Kidney epithelial cell (primary cell): ENCODE measurements around the gene RIOK3. TPM values are rescaled to one million over a fixed set of nuclear protein-coding genes. Genes with fewer than 3 reads are reported as not detected.
"Not testable (repeated sequence)": the region's sequence is repeated elsewhere in the genome, so short reads cannot be mapped to it uniquely, and the experiment has no call there.

ENCODE experiments used
- DNase-seq: peaks from one replicate; pipeline ENCODE4 v3.0.0-alpha.2; 2010; ENCODE audit warnings: low read depth
- H3K27me3 ChIP-seq: 2 replicates; pipeline ENCODE4 v1.6.0; 2011; ENCODE audit warnings: low read length; ENCODE audit not compliant: control insufficient read depth, insufficient read depth
- H3K36me3 ChIP-seq: 2 replicates; pipeline ENCODE4 v1.5.1; 2011; ENCODE audit warnings: low read length; ENCODE audit not compliant: control insufficient read depth, insufficient read depth
- H3K4me3 ChIP-seq: 2 replicates; pipeline ENCODE4 v1.5.1; 2011; ENCODE audit warnings: low read depth, mild to moderate bottlenecking, control low read depth, low read length
- total RNA-seq: library from RNA; depleted of rRNA; stranded (reverse); fragments of >200 nt; gene quantifications from 2 replicates; pipeline ENCODE4 v1.2.3, GENCODE V29; 2015
- TF ChIP-seq, protein P1 (sequence below): IDR thresholded peaks from 2 replicates; pipeline ENCODE4 v1.5.1; 2011; ENCODE audit warnings: mild to moderate bottlenecking, moderate library complexity, low read length, control low read depth, inconsistent platforms; ENCODE audit not compliant: insufficient read depth, poor library complexity, severe bottlenecking

RIOK3 gene
- total RNA-seq, 1 donor from 2014 or later, result 79.8 TPM

DNA sequence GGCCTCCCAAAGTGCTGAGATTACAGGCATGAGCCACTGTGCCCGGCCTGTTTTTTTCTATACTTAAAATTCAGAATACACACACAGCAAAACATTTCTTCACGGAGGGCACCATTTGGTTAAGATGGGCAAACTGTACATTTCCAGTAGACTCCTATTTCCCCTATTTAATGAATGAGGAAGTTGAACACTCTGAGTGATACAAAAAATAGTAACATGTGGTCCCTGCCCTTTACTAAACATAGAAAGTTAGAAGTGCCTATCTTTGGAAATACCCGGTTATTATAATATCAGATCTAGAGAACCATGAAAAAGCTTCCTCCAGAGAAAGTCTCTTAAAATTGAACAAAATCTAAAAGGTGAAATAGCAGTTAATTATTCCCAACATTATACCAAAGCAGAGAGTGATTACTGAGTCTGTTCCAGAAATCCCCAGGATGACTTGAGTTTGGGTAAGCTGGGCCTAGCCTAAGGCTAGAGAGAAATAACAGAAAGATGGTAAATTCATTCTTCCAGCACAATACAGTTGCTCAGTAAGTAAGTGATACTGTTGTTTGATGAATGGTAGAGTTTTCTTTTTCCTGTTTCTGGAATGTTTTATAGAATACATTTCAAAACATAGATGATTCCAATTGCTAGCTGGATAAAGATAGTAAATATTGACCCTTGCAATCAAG, 26.9 kb downstream of the RIOK3 start:
- no peak for DNase-seq
- H3K27me3 ChIP-seq, result no peaks in the 10 kb centered on the region
- TF ChIP-seq, protein P1, sequence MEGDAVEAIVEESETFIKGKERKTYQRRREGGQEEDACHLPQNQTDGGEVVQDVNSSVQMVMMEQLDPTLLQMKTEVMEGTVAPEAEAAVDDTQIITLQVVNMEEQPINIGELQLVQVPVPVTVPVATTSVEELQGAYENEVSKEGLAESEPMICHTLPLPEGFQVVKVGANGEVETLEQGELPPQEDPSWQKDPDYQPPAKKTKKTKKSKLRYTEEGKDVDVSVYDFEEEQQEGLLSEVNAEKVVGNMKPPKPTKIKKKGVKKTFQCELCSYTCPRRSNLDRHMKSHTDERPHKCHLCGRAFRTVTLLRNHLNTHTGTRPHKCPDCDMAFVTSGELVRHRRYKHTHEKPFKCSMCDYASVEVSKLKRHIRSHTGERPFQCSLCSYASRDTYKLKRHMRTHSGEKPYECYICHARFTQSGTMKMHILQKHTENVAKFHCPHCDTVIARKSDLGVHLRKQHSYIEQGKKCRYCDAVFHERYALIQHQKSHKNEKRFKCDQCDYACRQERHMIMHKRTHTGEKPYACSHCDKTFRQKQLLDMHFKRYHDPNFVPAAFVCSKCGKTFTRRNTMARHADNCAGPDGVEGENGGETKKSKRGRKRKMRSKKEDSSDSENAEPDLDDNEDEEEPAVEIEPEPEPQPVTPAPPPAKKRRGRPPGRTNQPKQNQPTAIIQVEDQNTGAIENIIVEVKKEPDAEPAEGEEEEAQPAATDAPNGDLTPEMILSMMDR, result no peak
- H3K36me3 ChIP-seq, result no peaks in the 10 kb centered on the region
- no peak overlapping the region for H3K4me3 ChIP-seq

DNA sequence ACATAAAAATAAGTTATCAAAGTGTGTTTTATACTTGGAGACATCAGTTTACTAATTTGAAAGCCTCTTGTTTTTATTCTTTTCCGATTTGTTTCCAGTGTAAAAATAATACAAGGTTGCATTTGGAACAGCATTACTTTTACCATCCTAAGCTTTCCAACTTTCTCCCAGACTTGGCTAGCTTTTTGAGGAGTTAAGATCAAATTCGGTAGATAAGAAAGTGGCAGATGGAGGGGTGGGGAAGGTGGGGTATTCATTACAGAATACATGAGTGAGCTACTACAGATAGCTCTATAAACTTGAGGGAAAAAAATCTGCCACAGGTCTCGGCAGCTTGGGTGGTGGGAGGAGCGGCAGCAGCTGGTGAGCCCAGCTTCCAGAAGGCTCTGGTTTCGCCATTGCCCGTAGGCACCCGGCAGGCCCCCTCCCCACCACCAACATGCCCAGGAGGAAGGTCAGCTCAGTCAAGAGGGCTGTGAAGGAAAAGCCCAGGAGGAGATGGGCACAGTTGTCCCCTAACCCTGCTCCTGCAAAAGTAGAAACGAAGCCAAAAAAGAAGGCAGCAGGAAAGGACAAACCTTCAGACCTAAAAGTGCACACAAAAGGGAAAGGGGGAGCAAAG, 31.6 kb downstream of the RIOK3 start:
- no peak for DNase-seq
- no peaks in the 10 kb centered on the region for H3K27me3 ChIP-seq
- no peak overlapping the region for H3K4me3 ChIP-seq
- H3K36me3 ChIP-seq, result no peaks in the 10 kb centered on the region
- TF ChIP-seq, protein P1, result no peak

DNA sequence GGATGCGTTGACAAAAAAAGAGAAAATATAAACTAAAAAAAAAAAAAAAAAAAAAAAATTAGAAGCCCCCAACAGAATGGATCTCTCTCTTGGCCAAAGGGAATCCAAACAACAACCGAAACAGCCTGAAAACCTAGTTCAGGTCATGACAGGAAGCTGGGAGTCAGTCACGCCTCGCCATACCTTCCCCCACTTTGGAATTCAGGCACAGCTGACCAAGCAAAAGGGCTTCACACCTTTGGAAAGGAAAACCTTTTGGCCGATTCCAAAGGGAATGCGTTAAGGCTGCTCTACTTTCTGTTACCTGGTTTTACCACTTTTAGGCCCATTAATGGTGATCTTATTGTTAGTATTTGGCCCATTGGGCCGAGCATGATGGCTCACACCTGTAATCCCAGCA, 32.3 kb downstream of the RIOK3 start:
- H3K36me3 ChIP-seq, result no peaks in the 10 kb centered on the region
- H3K27me3 ChIP-seq, result no peaks in the 10 kb centered on the region
- H3K4me3 ChIP-seq, result no peak overlapping the region

DNA sequence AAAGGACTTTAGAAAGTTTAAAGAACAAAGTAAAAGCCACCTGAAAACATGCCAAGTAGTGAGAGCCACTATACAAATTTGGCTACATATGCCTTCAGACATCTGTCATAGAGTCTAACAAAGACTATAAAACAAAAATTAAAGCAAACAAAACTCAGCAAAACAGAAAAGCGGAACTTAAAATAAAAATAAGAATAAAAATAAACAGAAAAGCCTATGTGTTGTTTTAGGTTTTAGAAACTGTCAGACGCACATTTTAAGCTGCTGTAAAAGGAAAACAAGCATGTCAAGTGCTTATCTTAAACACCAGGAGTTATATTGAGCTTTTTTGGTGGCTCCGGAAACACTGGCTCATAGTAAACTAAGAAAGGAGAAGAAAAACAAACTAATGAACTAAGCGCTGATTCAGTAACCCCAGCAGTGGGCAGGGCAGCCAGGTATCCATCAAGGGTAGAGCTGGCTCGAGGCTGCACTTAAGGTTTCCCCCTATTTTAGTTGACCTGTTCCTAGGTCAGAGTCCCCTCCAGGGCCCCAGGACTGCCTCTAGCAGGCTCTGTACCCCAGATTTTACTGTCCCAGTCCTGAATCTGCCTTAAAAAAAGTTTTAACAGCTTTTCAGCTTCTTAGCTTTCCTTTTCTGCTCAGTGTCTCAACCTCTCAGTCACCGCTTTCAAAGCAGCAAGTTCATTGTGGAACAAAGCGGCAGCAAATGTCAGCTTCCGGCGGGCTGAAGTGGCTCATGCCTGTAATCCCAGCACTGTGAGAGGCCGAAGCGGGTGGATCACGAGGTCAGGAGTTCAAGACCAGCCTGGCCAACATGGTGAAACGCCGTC, 34.9 kb downstream of the RIOK3 start:
- no peaks in the 10 kb centered on the region for H3K36me3 ChIP-seq
- TF ChIP-seq, protein P1, result no peak
- H3K27me3 ChIP-seq, result no peaks in the 10 kb centered on the region
- H3K4me3 ChIP-seq, result no peak overlapping the region
- DNase-seq, result no peak

More for the DNA sequence above, 32.3 kb downstream of the RIOK3 start:
- no peak for DNase-seq
- TF ChIP-seq, protein P1, result no peak

DNA sequence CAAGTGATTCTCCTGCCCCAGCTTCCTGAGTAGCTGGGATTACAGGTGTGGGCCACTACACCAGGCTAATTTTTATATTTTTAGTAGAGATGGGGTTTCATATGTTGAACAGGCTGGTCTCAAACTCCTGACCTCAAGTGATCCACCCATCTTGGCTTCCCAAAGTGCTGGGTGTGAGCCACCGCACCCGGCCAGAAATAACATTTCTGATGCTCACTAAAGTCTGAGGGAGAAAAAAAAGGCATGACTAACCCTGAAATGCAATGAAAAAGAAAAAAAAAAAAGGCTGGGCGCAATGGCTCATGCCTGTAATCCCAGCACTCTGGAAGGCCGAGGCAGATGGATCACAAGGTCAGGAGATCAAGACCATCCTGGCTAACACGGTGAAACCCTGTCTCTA, 36.5 kb downstream of the RIOK3 start:
- not testable (repeated sequence) for H3K4me3 ChIP-seq, DNase-seq, H3K36me3 ChIP-seq, H3K27me3 ChIP-seq

DNA sequence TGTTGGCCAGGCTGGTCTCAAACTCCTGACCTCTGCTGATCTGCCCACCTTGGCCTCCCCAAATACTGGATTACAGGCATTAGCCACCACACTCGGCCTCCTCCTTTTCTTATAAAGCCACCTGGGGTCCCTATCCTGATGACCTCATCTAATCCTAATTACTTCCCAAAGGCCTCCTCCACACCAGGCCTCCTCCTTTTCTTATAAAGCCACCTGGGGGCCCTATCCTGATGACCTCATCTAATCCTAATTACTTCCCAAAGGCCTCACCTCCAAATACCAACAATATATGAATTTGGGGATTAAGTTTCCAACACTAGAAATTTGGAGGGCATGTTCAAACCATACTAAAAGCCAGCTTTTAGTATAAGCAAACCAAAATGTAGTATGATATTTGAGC, 40.6 kb downstream of the RIOK3 start:
- no peak overlapping the region for H3K4me3 ChIP-seq
- TF ChIP-seq, protein P1, result no peak
- H3K27me3 ChIP-seq, result no peaks in the 10 kb centered on the region
- H3K36me3 ChIP-seq, result no peaks in the 10 kb centered on the region
- DNase-seq, result no peak
